A673 (cell line): ENCODE measurements around the gene IFNA5. TPM values are rescaled to one million over a fixed set of nuclear protein-coding genes. Genes with fewer than 3 reads are reported as not detected.

Experiments
- BruUV-seq: library from RNA; stranded (reverse); fragments of 400-500 nt; replicated peaks from 2 replicates; lab custom pipeline; 2021; lab: Mats Ljungman, UMichigan
- CTCF ChIA-PET: fragments of 300-600 bp; sonication (Branson Sonifier 250); formaldehyde crosslinking; loops from one replicate; lab custom pipeline; 2022; ENCODE audit warnings: antibody characterized with exemption; lab: Charles Lee
- POLR2A ChIA-PET: fragments of 300-600 bp; sonication (Branson Sonifier 250); formaldehyde crosslinking; loops from one replicate; lab custom pipeline; 2022; ENCODE audit warnings: antibody characterized with exemption; ENCODE audit not compliant: low non-redundant PET; lab: Charles Lee
- DNase-seq: peaks from one replicate; pipeline ENCODE4 v3.0.0-alpha.2; 2015; ENCODE audit warnings: low spot score
- H3K27ac ChIP-seq: fragments of 200-600 bp; sonication (generic); 2 replicates; pipeline ENCODE4 v1.5.1; 2016; ENCODE audit warnings: mixed run types, low read depth, mild to moderate bottlenecking, mixed read lengths, antibody characterized with exemption, low read length; ENCODE audit not compliant: poor library complexity, severe bottlenecking
- H3K27me3 ChIP-seq: fragments of 200-600 bp; sonication (generic); replicated peaks from 2 replicates; pipeline ENCODE4 v1.6.1; 2017; ENCODE audit warnings: mixed run types, low read depth, mild to moderate bottlenecking, mixed read lengths, antibody characterized with exemption, low read length; ENCODE audit not compliant: insufficient read depth, poor library complexity
- H3K36me3 ChIP-seq: fragments of 200-600 bp; sonication (generic); 2 replicates; pipeline ENCODE4 v1.6.1; 2016; ENCODE audit warnings: mixed run types, mild to moderate bottlenecking, mixed read lengths, antibody characterized with exemption, low read length; ENCODE audit not compliant: insufficient read depth, poor library complexity, severe bottlenecking
- H3K4me1 ChIP-seq: fragments of 200-600 bp; sonication (generic); 2 replicates; pipeline ENCODE4 v1.6.1; 2017; ENCODE audit warnings: mixed run types, mild to moderate bottlenecking, mixed read lengths, antibody characterized with exemption, low read length; ENCODE audit not compliant: insufficient read depth, poor library complexity, severe bottlenecking
- H3K4me3 ChIP-seq: fragments of 200-600 bp; sonication (generic); 2 replicates; pipeline ENCODE4 v1.5.1; 2016; ENCODE audit warnings: low read depth, mixed run types, mild to moderate bottlenecking, mixed read lengths, low read length; ENCODE audit not compliant: poor library complexity, severe bottlenecking
- H3K9me3 ChIP-seq: fragments of 200-600 bp; sonication (generic); 2 replicates; pipeline ENCODE4 v1.6.1; 2016; ENCODE audit warnings: mixed run types, low read depth, mild to moderate bottlenecking, mixed read lengths, antibody characterized with exemption, low read length; ENCODE audit not compliant: poor library complexity, severe bottlenecking
- EZH2 ChIP-seq: fragments of 200-600 bp; sonication (generic); IDR thresholded peaks from 2 replicates; pipeline ENCODE4 v1.6.1; 2017; ENCODE audit warnings: borderline replicate concordance, low read depth, mild to moderate bottlenecking, mixed read lengths, antibody characterized with exemption, low read length; ENCODE audit not compliant: poor library complexity, severe bottlenecking
- intact Hi-C: fragments of 100-400 bp; cut with micrococcal nuclease; formaldehyde crosslinking; loops from one replicate; pipeline ENCODE4 v1.10.0; 2022; ENCODE audit not compliant: unreplicated experiment
- total RNA-seq: library from RNA; stranded (reverse); gene quantifications from 2 replicates; pipeline ENCODE4 v1.2.3, GENCODE V29; 2021
- TF ChIP-seq, protein P1 (sequence below): fragments of 300-800, 200-600 bp; sonication (generic); conservative IDR thresholded peaks from 2 replicates; pipeline ENCODE4 v1.5.1; 2017; ENCODE audit warnings: low read depth, mild to moderate bottlenecking, antibody characterized with exemption, low read length, moderate library complexity, mixed read lengths

IFNA5 gene
- total RNA-seq, 1 experiment from 2014 or later: not detected

DNA sequence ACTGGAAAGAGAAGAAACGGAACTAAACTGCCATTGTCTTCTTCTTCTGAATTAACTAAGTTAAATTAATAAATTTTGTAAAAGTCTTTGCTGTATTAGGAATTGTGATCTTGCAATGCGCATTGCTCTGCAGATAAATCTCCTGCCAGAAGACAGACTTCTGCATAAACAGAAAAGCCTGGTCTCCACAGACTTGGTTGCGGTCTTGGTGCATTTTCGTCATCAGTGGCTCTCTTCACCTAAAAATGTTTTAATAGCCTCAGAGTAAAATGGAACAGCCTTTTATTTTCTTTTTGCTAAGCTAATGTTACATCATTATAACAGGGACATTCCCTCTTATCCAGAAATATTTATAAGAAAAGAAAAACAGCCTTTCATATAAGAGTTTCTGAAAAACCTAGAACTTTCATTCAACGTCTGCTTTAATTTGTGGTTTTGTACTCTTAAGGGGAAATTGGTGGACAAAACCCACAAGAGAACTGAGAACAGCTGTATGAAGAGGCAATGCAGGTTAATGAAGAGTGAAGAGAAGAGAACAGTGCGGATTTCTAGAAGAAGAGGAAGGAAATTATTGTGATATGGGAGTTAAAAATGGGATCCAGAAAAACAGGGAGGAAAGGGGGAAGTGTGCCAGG, 10.1 kb downstream of the IFNA5 start:
- ChIA-PET POLR2A (no interaction called here), CTCF (no interaction called here)
- intact Hi-C loops: no loop called here
- no peak for DNase-seq
- H3K27me3 ChIP-seq: peaks cover 11% of the 10 kb centered on the region
- BruUV-seq: no TSS peak
- H3K4me1 ChIP-seq: no peaks in the 10 kb centered on the region
- TF ChIP-seq EZH2: no peak
- TF ChIP-seq, protein P1, sequence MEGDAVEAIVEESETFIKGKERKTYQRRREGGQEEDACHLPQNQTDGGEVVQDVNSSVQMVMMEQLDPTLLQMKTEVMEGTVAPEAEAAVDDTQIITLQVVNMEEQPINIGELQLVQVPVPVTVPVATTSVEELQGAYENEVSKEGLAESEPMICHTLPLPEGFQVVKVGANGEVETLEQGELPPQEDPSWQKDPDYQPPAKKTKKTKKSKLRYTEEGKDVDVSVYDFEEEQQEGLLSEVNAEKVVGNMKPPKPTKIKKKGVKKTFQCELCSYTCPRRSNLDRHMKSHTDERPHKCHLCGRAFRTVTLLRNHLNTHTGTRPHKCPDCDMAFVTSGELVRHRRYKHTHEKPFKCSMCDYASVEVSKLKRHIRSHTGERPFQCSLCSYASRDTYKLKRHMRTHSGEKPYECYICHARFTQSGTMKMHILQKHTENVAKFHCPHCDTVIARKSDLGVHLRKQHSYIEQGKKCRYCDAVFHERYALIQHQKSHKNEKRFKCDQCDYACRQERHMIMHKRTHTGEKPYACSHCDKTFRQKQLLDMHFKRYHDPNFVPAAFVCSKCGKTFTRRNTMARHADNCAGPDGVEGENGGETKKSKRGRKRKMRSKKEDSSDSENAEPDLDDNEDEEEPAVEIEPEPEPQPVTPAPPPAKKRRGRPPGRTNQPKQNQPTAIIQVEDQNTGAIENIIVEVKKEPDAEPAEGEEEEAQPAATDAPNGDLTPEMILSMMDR: no peak
- H3K27ac ChIP-seq: no peak overlapping the region
- H3K4me3 ChIP-seq: no peak overlapping the region
- no peaks in the 10 kb centered on the region for H3K9me3 ChIP-seq
- no peaks in the 10 kb centered on the region for H3K36me3 ChIP-seq

DNA sequence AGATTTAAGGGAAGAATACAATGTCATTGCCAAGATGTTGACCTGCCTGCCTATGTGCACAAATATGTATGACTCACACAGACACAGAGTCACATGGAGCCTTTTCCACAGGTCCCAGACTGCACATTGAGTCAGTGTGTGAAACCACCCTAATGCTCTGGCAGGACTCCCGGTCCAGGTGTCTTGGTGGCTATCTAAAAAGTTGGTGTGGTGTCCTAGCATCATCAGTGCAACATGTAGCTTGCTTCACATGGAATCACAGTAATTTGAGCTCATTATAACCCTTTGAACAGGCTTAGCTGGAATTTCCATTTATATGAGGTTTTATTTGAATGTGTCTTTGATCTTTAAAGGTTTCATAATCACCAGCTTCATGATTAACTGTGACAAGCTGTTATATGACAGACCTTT, 10.7 kb downstream of the IFNA5 start:
- Histone ChIP-seq H3K27ac (no peak overlapping the region), H3K9me3 (no peaks in the 10 kb centered on the region), H3K36me3 (no peaks in the 10 kb centered on the region), H3K4me3 (no peak overlapping the region), H3K4me1 (no peaks in the 10 kb centered on the region), H3K27me3 (peaks cover 11% of the 10 kb centered on the region)
- no TSS peak for BruUV-seq
- CTCF ChIA-PET: no interaction called here
- TF ChIP-seq, protein P1: no peak
- TF ChIP-seq EZH2: no peak
- DNase-seq: no peak
- POLR2A ChIA-PET: no interaction called here
- intact Hi-C loops: no loop called here

DNA sequence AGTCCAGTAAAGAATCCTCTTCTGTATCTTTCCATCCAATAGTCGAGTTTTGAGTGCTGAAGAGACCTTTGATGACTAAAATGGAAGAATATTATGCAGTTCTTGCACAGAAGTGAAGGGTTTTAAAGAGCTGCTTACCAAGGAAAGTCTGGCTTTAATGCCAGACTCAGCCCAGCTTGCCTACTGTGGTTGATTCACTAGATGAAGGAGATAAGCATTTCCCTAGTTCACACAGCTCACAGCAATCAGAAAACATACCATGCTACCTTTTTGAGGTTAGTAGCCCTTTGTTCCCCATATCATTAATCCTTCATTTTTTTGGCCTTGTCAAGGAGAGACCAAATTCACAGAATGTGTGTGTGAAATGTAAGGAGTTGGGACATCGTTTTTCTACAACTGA, 15.3 kb downstream of the IFNA5 start:
- no peak for TF ChIP-seq EZH2
- TF ChIP-seq, protein P1: no peak
- intact Hi-C loops: no loop called here
- Histone ChIP-seq H3K36me3 (no peaks in the 10 kb centered on the region), H3K9me3 (no peaks in the 10 kb centered on the region), H3K27me3 (peaks cover 6% of the 10 kb centered on the region), H3K4me1 (no peaks in the 10 kb centered on the region), H3K27ac (no peak overlapping the region), H3K4me3 (no peak overlapping the region)
- BruUV-seq: no TSS peak
- CTCF ChIA-PET: no interaction called here
- POLR2A ChIA-PET: no interaction called here
- DNase-seq: no peak
